GM12878 (cell line): ENCODE results near the gene MGST3. TPM values are rescaled to one million over a fixed set of nuclear protein-coding genes. Genes with fewer than 3 reads are reported as not detected.

Experiments
- CEBPB ChIP-seq, 2 experiments: fragments of 150-350 bp in 1 of 2; IDR thresholded peaks; 2 replicates each; pipeline ENCODE4 v1.6.1; 2012 to 2014; ENCODE audit warnings: low read depth in 2 of 2, low read length in 2 of 2, borderline replicate concordance in 1 of 2, inconsistent platforms in 1 of 2
- CHD2 ChIP-seq: IDR thresholded peaks from 2 replicates; pipeline ENCODE4 v1.6.1; 2011; ENCODE audit warnings: low read depth, low read length, improper control_type of control experiment, borderline replicate concordance
- FOXK2 ChIP-seq: fragments of 450-650 bp; IDR thresholded peaks from 2 replicates; pipeline ENCODE4 v1.6.1; 2017; ENCODE audit warnings: mild to moderate bottlenecking, moderate library complexity
- FOXM1 ChIP-seq: IDR thresholded peaks from 2 replicates; pipeline ENCODE4 v1.6.1; 2012; ENCODE audit warnings: low read depth, mild to moderate bottlenecking, inconsistent platforms, low read length, moderate library complexity
- IKZF1 ChIP-seq: fragments of 450-650 bp; conservative IDR thresholded peaks from 2 replicates; pipeline ENCODE4 v1.6.1; 2017; ENCODE audit warnings: antibody characterized with exemption, mild to moderate bottlenecking
- KLF5 ChIP-seq: fragments of 450-650 bp; IDR thresholded peaks from 2 replicates; pipeline ENCODE4 v1.6.1; 2014; ENCODE audit warnings: mild to moderate bottlenecking; ENCODE audit not compliant: partially characterized antibody
- MEF2B ChIP-seq: fragments of 450-650 bp; IDR thresholded peaks from 2 replicates; pipeline ENCODE4 v1.6.1; 2018; ENCODE audit warnings: mild to moderate bottlenecking, moderate library complexity; ENCODE audit not compliant: partially characterized antibody, poor library complexity, severe bottlenecking
- MYC ChIP-seq: IDR thresholded peaks from 2 replicates; pipeline ENCODE4 v1.6.1; 2011; ENCODE audit warnings: mild to moderate bottlenecking, low read length, moderate library complexity, inconsistent platforms; ENCODE audit not compliant: insufficient read depth, insufficient replicate concordance, insufficient read length, severe bottlenecking
- NRF1 ChIP-seq: conservative IDR thresholded peaks from 2 replicates; pipeline ENCODE4 v1.6.1; 2011; ENCODE audit warnings: mild to moderate bottlenecking, low read depth, low read length, improper control_type of control experiment
- RAD21 ChIP-seq: IDR thresholded peaks from 2 replicates; pipeline ENCODE4 v1.6.1; 2011; ENCODE audit warnings: mild to moderate bottlenecking, low read depth, low read length, moderate library complexity; ENCODE audit not compliant: insufficient read depth
- RB1 ChIP-seq: fragments of 450-650 bp; formaldehyde crosslinking; IDR thresholded peaks from 2 replicates; pipeline ENCODE4 v1.6.1; 2017; ENCODE audit warnings: mild to moderate bottlenecking, borderline replicate concordance
- WRNIP1 ChIP-seq: IDR thresholded peaks from 2 replicates; pipeline ENCODE4 v1.6.1; 2011; ENCODE audit warnings: low read depth, low read length, improper control_type of control experiment, borderline replicate concordance
- YBX1 ChIP-seq: fragments of 450-650 bp; IDR thresholded peaks from 2 replicates; pipeline ENCODE4 v1.6.1; 2016; ENCODE audit warnings: antibody characterized with exemption
- ZNF384 ChIP-seq: IDR thresholded peaks from 2 replicates; pipeline ENCODE4 v1.6.1; 2012; ENCODE audit warnings: low read depth, mild to moderate bottlenecking, low read length, improper control_type of control experiment, borderline replicate concordance
- polyA plus RNA-seq, 11 experiments: library from polyadenylated mRNA; depleted of rRNA in 4 of 11; unstranded in 6 of 11; stranded (reverse) in 5 of 11; fragments of >200 nt; fragmentation: Nextera tagmentation in 4 of 11; fragmentation: Illumina TruSeq in 1 of 11; extraction: Ambion mirVana in 4 of 11; extraction: Trizol in 1 of 11; gene quantifications; 1 replicate in 1 of 11; 2 replicates in 10 of 11; pipeline versions ENCODE4 v1.2.1 to v1.2.3, GENCODE V29; 2011 to 2016; ENCODE audit warnings: inconsistent platforms in 2 of 11, missing spikeins in 2 of 11, low read depth in 1 of 11
- total RNA-seq, 4 experiments: library from RNA; depleted of rRNA in 3 of 4; stranded (reverse); fragments of >200 nt in 3 of 4; fragmentation: Illumina TruSeq in 1 of 4; extraction: Trizol in 1 of 4; gene quantifications; 2 replicates each; pipeline versions ENCODE4 v1.2.1 to v1.2.3, GENCODE V29; 2013 to 2021
- TF ChIP-seq, protein P1 (sequence below): IDR thresholded peaks from 2 replicates; pipeline ENCODE4 v1.6.1; 2011; ENCODE audit warnings: borderline replicate concordance, low read depth, mild to moderate bottlenecking, moderate library complexity, low read length; ENCODE audit not compliant: insufficient read depth, poor library complexity, severe bottlenecking
- TF ChIP-seq, protein P2 (sequence below): fragments of 450-650 bp; IDR thresholded peaks from 2 replicates; pipeline ENCODE4 v1.6.1; 2017; ENCODE audit warnings: mild to moderate bottlenecking, low read depth, inconsistent platforms; ENCODE audit not compliant: poor library complexity, severe bottlenecking
- TF ChIP-seq, protein P3 (sequence below): IDR thresholded peaks from 2 replicates; pipeline ENCODE4 v1.6.1; 2012; ENCODE audit warnings: low read depth, low read length, improper control_type of control experiment
- TF ChIP-seq, protein P4 (sequence below): fragments of 450-650 bp; IDR thresholded peaks from 2 replicates; pipeline ENCODE4 v1.6.1; 2017; ENCODE audit warnings: mild to moderate bottlenecking, moderate library complexity

The MGST3 gene
- total and polyA plus RNA-seq, 10 of the 15 experiments (the other 5 are each of a cell fraction or from before 2014, with no cell fraction given): 37.3 to 145 (median 68.8) TPM

DNA sequence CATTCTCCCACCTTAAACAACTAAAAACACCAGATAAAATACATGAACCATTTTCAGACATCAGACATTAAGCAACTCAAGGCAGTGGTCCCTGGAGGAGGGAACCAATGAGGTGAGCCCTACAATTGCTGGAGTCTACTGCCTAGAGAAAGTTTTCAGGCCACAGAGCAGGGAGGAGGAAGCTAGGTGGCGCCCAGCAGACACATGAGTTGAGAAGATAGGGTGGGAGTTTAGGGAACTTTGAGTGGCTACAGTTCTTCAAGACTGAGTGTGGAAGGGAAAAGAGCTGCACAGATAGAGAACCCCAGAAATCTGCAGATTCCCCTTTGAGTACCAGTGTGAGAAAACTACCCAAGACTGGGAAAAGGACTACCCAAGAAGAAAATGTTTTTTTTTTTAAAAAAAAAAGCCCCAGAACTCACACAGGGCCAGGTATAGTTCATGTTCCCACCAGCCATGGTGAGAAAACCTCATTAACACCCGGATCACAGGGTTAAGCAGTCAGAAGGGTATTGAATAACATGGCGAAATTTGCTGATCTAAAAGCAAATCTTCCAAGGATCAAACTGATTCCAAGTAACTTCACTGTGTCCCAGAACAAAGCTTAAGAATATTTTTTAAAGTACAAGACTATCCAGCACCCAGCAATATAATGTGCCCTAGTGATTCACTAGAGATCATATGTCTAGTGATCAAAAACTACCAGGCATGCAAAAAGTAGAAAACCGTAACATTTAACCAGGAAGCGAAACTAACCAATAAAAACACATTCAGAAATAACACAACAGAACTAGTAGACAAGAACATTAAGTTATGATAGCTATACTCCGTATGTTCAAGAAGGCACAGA is 55.3 kb downstream of the MGST3 start (continued):
- TF ChIP-seq MEF2B (no peak), KLF5 (no peak), IKZF1 (0 out of 2 replicates have a peak, but pooled peaks have one; percentile 23), FOXK2 (no peak), YBX1 (no peak), RB1 (no peak), NRF1 (no peak), ZNF384 (peak; percentile 24; the same call in 1 of the 2 replicates), WRNIP1 (no peak), MYC (no peak), CEBPB (IDR thresholded peaks at IDR 0.05; ENCODE audit: borderline replicate concordance in 1 of 2, low read depth in 2 of 2, low read length in 2 of 2) (0 out of 4 replicates have a peak, but pooled peaks of 1 of the 2 experiments have one; percentile 22), CHD2 (no peak), FOXM1 (no peak), RAD21 (peak; percentile 32)
- TF ChIP-seq, protein P1, sequence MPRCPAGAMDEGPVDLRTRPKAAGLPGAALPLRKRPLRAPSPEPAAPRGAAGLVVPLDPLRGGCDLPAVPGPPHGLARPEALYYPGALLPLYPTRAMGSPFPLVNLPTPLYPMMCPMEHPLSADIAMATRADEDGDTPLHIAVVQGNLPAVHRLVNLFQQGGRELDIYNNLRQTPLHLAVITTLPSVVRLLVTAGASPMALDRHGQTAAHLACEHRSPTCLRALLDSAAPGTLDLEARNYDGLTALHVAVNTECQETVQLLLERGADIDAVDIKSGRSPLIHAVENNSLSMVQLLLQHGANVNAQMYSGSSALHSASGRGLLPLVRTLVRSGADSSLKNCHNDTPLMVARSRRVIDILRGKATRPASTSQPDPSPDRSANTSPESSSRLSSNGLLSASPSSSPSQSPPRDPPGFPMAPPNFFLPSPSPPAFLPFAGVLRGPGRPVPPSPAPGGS: no peak
- TF ChIP-seq, protein P2, sequence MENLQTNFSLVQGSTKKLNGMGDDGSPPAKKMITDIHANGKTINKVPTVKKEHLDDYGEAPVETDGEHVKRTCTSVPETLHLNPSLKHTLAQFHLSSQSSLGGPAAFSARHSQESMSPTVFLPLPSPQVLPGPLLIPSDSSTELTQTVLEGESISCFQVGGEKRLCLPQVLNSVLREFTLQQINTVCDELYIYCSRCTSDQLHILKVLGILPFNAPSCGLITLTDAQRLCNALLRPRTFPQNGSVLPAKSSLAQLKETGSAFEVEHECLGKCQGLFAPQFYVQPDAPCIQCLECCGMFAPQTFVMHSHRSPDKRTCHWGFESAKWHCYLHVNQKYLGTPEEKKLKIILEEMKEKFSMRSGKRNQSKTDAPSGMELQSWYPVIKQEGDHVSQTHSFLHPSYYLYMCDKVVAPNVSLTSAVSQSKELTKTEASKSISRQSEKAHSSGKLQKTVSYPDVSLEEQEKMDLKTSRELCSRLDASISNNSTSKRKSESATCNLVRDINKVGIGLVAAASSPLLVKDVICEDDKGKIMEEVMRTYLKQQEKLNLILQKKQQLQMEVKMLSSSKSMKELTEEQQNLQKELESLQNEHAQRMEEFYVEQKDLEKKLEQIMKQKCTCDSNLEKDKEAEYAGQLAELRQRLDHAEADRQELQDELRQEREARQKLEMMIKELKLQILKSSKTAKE: no peak
- TF ChIP-seq, protein P3, sequence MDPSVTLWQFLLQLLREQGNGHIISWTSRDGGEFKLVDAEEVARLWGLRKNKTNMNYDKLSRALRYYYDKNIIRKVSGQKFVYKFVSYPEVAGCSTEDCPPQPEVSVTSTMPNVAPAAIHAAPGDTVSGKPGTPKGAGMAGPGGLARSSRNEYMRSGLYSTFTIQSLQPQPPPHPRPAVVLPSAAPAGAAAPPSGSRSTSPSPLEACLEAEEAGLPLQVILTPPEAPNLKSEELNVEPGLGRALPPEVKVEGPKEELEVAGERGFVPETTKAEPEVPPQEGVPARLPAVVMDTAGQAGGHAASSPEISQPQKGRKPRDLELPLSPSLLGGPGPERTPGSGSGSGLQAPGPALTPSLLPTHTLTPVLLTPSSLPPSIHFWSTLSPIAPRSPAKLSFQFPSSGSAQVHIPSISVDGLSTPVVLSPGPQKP: no peak
- TF ChIP-seq, protein P4, sequence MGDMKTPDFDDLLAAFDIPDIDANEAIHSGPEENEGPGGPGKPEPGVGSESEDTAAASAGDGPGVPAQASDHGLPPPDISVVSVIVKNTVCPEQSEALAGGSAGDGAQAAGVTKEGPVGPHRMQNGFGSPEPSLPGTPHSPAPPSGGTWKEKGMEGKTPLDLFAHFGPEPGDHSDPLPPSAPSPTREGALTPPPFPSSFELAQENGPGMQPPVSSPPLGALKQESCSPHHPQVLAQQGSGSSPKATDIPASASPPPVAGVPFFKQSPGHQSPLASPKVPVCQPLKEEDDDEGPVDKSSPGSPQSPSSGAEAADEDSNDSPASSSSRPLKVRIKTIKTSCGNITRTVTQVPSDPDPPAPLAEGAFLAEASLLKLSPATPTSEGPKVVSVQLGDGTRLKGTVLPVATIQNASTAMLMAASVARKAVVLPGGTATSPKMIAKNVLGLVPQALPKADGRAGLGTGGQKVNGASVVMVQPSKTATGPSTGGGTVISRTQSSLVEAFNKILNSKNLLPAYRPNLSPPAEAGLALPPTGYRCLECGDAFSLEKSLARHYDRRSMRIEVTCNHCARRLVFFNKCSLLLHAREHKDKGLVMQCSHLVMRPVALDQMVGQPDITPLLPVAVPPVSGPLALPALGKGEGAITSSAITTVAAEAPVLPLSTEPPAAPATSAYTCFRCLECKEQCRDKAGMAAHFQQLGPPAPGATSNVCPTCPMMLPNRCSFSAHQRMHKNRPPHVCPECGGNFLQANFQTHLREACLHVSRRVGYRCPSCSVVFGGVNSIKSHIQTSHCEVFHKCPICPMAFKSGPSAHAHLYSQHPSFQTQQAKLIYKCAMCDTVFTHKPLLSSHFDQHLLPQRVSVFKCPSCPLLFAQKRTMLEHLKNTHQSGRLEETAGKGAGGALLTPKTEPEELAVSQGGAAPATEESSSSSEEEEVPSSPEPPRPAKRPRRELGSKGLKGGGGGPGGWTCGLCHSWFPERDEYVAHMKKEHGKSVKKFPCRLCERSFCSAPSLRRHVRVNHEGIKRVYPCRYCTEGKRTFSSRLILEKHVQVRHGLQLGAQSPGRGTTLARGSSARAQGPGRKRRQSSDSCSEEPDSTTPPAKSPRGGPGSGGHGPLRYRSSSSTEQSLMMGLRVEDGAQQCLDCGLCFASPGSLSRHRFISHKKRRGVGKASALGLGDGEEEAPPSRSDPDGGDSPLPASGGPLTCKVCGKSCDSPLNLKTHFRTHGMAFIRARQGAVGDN: no peak
